ENCODE measurements around the gene OR2G2.

OR2G2 gene, protein sequence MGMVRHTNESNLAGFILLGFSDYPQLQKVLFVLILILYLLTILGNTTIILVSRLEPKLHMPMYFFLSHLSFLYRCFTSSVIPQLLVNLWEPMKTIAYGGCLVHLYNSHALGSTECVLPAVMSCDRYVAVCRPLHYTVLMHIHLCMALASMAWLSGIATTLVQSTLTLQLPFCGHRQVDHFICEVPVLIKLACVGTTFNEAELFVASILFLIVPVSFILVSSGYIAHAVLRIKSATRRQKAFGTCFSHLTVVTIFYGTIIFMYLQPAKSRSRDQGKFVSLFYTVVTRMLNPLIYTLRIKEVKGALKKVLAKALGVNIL
- total RNA-seq, result 0 reads per million in 3 donors

DNA sequence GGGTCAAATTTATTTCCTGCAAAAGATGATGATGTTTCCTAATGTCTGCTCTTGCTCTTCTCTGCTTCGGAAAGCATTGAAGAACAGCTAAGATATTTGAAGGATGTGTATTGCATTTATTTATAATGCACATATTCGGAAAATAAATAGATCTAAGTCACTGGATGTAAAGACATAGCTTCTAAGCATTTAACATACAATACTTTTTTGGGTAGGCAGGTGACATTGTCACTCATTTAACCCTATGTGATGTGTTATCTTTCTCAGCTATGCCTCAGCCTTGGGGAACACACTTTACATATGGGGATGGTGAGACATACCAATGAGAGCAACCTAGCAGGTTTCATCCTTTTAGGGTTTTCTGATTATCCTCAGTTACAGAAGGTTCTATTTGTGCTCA is at the start of gene OR2G2:
TSS of gene OR2G2 (plus strand) at position 301 of the 400 bp plus-strand sequence. CDS start at position 301, 0 bp downstream.
- no peak within 1 kb of the TSS for H3K4me3 ChIP-seq (ENCODE audit: insufficient read depth, low read depth, low read length, poor library complexity, severe bottlenecking)
- no peaks in the 10 kb centered on the region for H3K4me1 ChIP-seq (ENCODE audit: control insufficient read depth, insufficient read depth, low read length, poor library complexity, severe bottlenecking)
- H3K27ac ChIP-seq (ENCODE audit: insufficient read depth, low read length, poor library complexity, severe bottlenecking), result no peak within 1 kb of the TSS
- H3K9me3 ChIP-seq (ENCODE audit: control insufficient read depth, low read length), result no peaks in the 10 kb centered on the region
- no peaks in the 10 kb centered on the region for H3K27me3 ChIP-seq (replicated peaks; ENCODE audit: control insufficient read depth, insufficient read depth, low read length, poor library complexity, severe bottlenecking)
- no peak for DNase-seq
- no peaks in the 10 kb centered on the region for H3K36me3 ChIP-seq (ENCODE audit: control insufficient read depth, insufficient read depth, low read length)

DNA sequence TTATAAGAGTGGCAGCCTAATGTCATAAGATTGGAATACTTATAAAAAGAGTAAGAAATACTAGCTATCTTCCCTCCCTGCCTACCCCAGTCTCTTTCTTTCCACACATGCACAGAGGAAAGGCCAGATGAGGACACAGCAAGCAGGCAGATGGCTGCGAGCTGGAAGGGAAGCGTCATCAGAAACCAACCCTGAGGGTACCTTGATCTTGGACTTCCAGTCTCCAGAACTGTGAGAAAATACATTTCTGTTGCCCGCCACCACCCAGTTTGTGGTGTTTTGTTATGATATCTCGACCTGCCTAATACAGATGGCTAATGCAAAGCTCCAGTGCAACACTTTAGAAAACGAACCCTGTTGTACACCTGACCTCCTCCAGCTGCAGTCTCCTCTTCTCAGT is 49.6 kb upstream of the OR2G2 start:
- Histone ChIP-seq H3K27ac (ENCODE audit: insufficient read depth, low read length, poor library complexity, severe bottlenecking) (no peak overlapping the region), H3K4me1 (ENCODE audit: control insufficient read depth, insufficient read depth, low read length, poor library complexity, severe bottlenecking) (no peaks in the 10 kb centered on the region), H3K4me3 (ENCODE audit: insufficient read depth, low read depth, low read length, poor library complexity, severe bottlenecking) (no peak overlapping the region), H3K36me3 (ENCODE audit: control insufficient read depth, insufficient read depth, low read length) (no peaks in the 10 kb centered on the region), H3K9me3 (ENCODE audit: control insufficient read depth, low read length) (no peaks in the 10 kb centered on the region), H3K27me3 (replicated peaks; ENCODE audit: control insufficient read depth, insufficient read depth, low read length, poor library complexity, severe bottlenecking) (no peaks in the 10 kb centered on the region)
- no peak for DNase-seq

DNA sequence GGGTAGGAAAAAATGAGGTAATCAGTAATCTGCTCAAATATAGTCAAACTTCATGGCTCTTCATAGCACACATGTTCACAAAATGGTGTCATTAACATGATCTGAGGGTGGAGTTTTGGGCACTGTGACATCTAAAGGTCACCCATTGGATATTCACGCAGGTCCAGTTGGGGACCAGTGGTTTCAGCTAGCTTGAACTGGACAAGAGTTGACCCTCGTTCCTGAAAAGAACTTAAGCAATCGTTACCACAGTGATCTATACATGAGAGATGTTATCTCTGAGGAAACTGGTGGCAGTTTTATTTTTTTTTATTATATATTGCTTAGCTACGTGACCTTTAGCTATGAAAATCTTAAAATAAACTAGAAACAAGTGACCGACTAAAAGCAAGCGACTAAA is 48.9 kb upstream of the OR2G2 start:
- no peak overlapping the region for H3K4me3 ChIP-seq (ENCODE audit: insufficient read depth, low read depth, low read length, poor library complexity, severe bottlenecking)
- H3K27ac ChIP-seq (ENCODE audit: insufficient read depth, low read length, poor library complexity, severe bottlenecking), result no peak overlapping the region
- DNase-seq, result no peak

DNA sequence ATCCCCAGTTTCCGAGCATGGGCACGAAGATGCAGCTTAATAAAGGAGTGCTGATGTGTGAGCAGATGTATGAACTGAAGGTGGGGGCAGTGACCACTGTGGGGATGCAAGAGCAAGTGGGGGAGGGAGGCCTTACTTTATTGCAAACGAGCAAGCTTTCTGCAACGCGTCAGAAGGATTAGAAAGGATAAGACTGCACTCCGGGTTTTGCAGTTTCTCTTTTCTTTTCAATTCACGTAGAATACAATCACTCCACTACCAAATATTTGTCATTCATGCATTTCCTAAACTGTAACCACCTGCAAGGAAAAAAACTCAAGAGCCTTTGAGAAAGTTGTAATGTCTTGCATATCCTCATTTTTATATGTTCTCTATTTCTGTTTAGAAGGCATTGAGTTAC is 47.6 kb upstream of the OR2G2 start:
- DNase-seq, result no peak
- Histone ChIP-seq H3K9me3 (ENCODE audit: control insufficient read depth, low read length) (no peaks in the 10 kb centered on the region), H3K36me3 (ENCODE audit: control insufficient read depth, insufficient read depth, low read length) (no peaks in the 10 kb centered on the region), H3K27me3 (replicated peaks; ENCODE audit: control insufficient read depth, insufficient read depth, low read length, poor library complexity, severe bottlenecking) (no peaks in the 10 kb centered on the region), H3K27ac (ENCODE audit: insufficient read depth, low read length, poor library complexity, severe bottlenecking) (no peak overlapping the region), H3K4me3 (ENCODE audit: insufficient read depth, low read depth, low read length, poor library complexity, severe bottlenecking) (no peak overlapping the region), H3K4me1 (ENCODE audit: control insufficient read depth, insufficient read depth, low read length, poor library complexity, severe bottlenecking) (no peaks in the 10 kb centered on the region)

More for the DNA sequence above, 48.9 kb upstream of the OR2G2 start:
- Histone ChIP-seq H3K36me3 (ENCODE audit: control insufficient read depth, insufficient read depth, low read length) (no peaks in the 10 kb centered on the region), H3K9me3 (ENCODE audit: control insufficient read depth, low read length) (no peaks in the 10 kb centered on the region), H3K4me1 (ENCODE audit: control insufficient read depth, insufficient read depth, low read length, poor library complexity, severe bottlenecking) (no peaks in the 10 kb centered on the region), H3K27me3 (replicated peaks; ENCODE audit: control insufficient read depth, insufficient read depth, low read length, poor library complexity, severe bottlenecking) (no peaks in the 10 kb centered on the region)

DNA sequence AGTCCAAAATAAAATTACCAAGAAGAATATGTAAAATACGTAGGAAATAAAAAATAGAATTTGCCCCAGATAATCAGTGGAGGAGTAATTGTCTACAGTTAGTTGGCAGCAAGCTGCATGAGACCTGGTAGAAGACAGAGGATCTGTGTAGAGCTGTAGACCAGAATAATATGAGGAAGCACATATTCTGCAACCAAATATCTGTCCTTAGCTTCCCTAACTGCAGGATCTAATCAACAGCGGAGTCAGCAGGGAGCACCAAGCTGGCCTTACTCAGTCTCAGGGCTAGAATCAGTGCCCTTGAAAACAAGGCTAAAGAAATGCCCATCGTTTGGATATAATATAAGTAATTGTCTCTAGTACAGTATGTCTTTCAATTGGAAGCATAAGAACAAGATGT is 45.3 kb upstream of the OR2G2 start:
- no peak overlapping the region for H3K27ac ChIP-seq (ENCODE audit: insufficient read depth, low read length, poor library complexity, severe bottlenecking)
- no peak for DNase-seq
- H3K27me3 ChIP-seq (replicated peaks; ENCODE audit: control insufficient read depth, insufficient read depth, low read length, poor library complexity, severe bottlenecking), result no peaks in the 10 kb centered on the region
- no peaks in the 10 kb centered on the region for H3K4me1 ChIP-seq (ENCODE audit: control insufficient read depth, insufficient read depth, low read length, poor library complexity, severe bottlenecking)
- H3K36me3 ChIP-seq (ENCODE audit: control insufficient read depth, insufficient read depth, low read length), result no peaks in the 10 kb centered on the region
- H3K9me3 ChIP-seq (ENCODE audit: control insufficient read depth, low read length), result no peaks in the 10 kb centered on the region
- H3K4me3 ChIP-seq (ENCODE audit: insufficient read depth, low read depth, low read length, poor library complexity, severe bottlenecking), result no peak overlapping the region

DNA sequence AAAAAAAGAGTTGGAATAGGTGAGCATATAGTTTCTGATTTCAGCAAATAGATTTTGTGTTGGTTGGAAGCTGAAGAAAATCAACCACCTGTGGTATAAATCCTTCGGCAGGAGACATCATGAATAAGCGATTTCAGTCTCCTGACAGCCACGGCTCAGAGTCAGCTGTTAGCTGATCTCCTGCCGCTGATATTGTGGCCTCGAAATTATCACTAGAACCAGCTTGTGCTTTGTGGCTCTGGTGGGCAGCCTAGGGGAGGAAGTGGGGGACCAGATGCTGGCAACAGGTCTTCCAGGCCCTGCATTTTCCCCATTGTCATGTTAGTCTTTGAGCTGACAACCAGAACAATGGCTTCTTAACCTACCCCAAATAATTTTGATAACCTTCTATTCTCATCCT is 40.1 kb upstream of the OR2G2 start:
- no peaks in the 10 kb centered on the region for H3K27me3 ChIP-seq (replicated peaks; ENCODE audit: control insufficient read depth, insufficient read depth, low read length, poor library complexity, severe bottlenecking)
- H3K4me3 ChIP-seq (ENCODE audit: insufficient read depth, low read depth, low read length, poor library complexity, severe bottlenecking), result no peak overlapping the region
- no peak for DNase-seq
- no peak overlapping the region for H3K27ac ChIP-seq (ENCODE audit: insufficient read depth, low read length, poor library complexity, severe bottlenecking)
- no peaks in the 10 kb centered on the region for H3K9me3 ChIP-seq (ENCODE audit: control insufficient read depth, low read length)
- no peaks in the 10 kb centered on the region for H3K36me3 ChIP-seq (ENCODE audit: control insufficient read depth, insufficient read depth, low read length)
- H3K4me1 ChIP-seq (ENCODE audit: control insufficient read depth, insufficient read depth, low read length, poor library complexity, severe bottlenecking), result no peaks in the 10 kb centered on the region

DNA sequence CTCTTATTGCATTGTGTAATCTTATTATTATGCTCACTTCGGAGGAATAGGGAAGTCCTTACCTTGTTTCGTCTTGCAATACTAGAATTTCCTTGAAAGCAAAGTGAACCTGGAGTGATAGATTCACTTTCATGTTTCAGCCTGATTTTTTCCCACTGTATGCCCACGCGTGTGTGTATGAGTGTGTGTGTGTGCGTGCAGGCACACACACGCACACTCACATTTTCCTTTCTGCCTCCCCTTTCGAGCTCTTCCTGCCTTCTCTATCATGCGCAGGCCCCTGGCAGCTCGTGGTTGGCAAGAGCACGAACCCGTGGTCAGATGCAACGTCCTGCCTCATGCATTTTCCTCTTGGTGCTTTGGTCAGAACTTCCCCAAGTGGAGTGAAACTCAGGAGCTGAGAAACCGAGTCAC is 39.4 kb upstream of the OR2G2 start, which contains the start of gene GCSAML:
TSS of gene GCSAML (plus strand) at position 366 of the 414 bp plus-strand sequence. CDS start 58 bp downstream, outside the sequence.
- DNase-seq, result no peak
- Histone ChIP-seq H3K4me3 (ENCODE audit: insufficient read depth, low read depth, low read length, poor library complexity, severe bottlenecking) (no peak within 1 kb of the TSS), H3K27ac (ENCODE audit: insufficient read depth, low read length, poor library complexity, severe bottlenecking) (no peak within 1 kb of the TSS), H3K9me3 (ENCODE audit: control insufficient read depth, low read length) (no peaks in the 10 kb centered on the region), H3K36me3 (ENCODE audit: control insufficient read depth, insufficient read depth, low read length) (no peaks in the 10 kb centered on the region), H3K4me1 (ENCODE audit: control insufficient read depth, insufficient read depth, low read length, poor library complexity, severe bottlenecking) (no peaks in the 10 kb centered on the region), H3K27me3 (replicated peaks; ENCODE audit: control insufficient read depth, insufficient read depth, low read length, poor library complexity, severe bottlenecking) (no peaks in the 10 kb centered on the region)

DNA sequence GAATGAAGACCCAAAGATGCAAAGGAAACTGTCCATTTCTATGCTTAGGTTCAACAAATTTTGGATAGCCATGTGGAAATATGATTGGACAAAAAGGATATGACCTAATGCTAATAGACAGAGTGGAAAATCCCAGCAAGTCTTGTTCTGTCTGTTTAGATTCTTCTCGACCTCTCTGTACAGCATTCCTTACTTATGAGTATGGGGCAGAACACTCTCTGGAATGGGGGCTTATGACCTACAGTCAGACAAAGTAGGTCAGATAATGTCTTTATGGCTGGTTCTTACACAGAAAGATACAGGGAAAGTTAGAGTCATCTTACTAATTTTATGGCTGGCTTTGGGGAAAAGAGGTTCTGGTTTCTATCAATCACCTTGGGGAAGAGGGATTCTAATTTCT is 36.4 kb upstream of the OR2G2 start:
- Histone ChIP-seq H3K36me3 (ENCODE audit: control insufficient read depth, insufficient read depth, low read length) (no peaks in the 10 kb centered on the region), H3K9me3 (ENCODE audit: control insufficient read depth, low read length) (no peaks in the 10 kb centered on the region), H3K4me1 (ENCODE audit: control insufficient read depth, insufficient read depth, low read length, poor library complexity, severe bottlenecking) (no peaks in the 10 kb centered on the region), H3K4me3 (ENCODE audit: insufficient read depth, low read depth, low read length, poor library complexity, severe bottlenecking) (no peak overlapping the region), H3K27me3 (replicated peaks; ENCODE audit: control insufficient read depth, insufficient read depth, low read length, poor library complexity, severe bottlenecking) (no peaks in the 10 kb centered on the region), H3K27ac (ENCODE audit: insufficient read depth, low read length, poor library complexity, severe bottlenecking) (no peak overlapping the region)
- no peak for DNase-seq

DNA sequence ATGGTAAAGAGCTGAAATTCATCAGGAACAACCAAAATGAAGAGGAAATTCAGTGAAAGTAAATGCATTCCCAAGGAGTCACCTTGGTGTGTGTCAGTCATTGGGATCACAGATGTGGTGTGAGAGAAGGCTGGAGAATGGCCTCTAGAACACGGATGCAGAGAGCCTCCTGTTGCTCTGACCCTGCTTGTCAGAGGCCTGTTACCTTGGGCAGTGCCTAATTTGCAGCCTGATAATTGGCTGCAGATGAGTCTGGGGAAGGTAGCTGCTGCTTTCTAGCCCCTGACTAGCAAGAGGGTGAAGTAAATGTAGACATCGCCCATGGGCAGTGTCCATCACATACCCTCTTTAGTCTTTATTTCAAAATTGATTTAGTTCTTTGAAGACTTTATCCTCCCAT is 35.9 kb upstream of the OR2G2 start:
- Histone ChIP-seq H3K4me1 (ENCODE audit: control insufficient read depth, insufficient read depth, low read length, poor library complexity, severe bottlenecking) (no peaks in the 10 kb centered on the region), H3K9me3 (ENCODE audit: control insufficient read depth, low read length) (no peaks in the 10 kb centered on the region), H3K27ac (ENCODE audit: insufficient read depth, low read length, poor library complexity, severe bottlenecking) (no peak overlapping the region), H3K36me3 (ENCODE audit: control insufficient read depth, insufficient read depth, low read length) (no peaks in the 10 kb centered on the region), H3K4me3 (ENCODE audit: insufficient read depth, low read depth, low read length, poor library complexity, severe bottlenecking) (no peak overlapping the region), H3K27me3 (replicated peaks; ENCODE audit: control insufficient read depth, insufficient read depth, low read length, poor library complexity, severe bottlenecking) (no peaks in the 10 kb centered on the region)
- DNase-seq, result no peak

DNA sequence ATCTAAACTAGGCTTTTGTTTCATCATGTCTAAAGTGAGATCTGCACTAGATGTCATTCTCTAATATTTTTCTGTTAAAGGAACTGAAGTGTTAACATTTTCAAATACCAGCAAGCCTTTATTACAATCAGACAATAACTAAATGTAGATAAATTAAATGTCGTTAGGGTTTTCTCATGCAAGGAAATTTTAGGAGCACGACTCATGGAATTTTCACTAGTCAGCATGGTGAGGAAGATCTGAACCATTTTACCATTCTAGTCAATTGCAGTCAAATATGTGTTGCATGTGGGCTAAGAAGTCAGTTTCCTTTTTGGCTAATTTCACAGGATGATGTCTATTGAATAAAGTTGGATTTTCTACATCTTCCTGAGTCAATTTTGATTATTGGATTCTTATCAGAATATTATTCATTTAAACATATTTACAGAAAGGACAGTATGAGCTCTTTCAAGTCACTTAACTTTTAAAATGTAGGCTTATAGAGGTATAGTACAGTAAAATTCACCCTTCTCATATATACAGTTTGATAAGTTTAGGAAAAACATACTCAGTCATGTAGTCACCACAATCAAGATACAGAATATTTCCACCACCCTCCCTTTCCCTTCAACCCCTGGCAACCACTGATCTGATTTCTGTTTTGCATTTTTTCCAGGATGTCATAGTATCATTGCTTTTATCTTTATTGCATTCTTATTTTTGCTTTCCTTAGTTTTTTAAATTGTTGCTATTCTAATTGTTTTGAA is 30.1 kb upstream of the OR2G2 start:
- DNase-seq, result no peak
- Histone ChIP-seq H3K4me1 (ENCODE audit: control insufficient read depth, insufficient read depth, low read length, poor library complexity, severe bottlenecking) (no peaks in the 10 kb centered on the region), H3K27me3 (replicated peaks; ENCODE audit: control insufficient read depth, insufficient read depth, low read length, poor library complexity, severe bottlenecking) (no peaks in the 10 kb centered on the region), H3K9me3 (ENCODE audit: control insufficient read depth, low read length) (no peaks in the 10 kb centered on the region), H3K27ac (ENCODE audit: insufficient read depth, low read length, poor library complexity, severe bottlenecking) (no peak overlapping the region), H3K36me3 (ENCODE audit: control insufficient read depth, insufficient read depth, low read length) (no peaks in the 10 kb centered on the region), H3K4me3 (ENCODE audit: insufficient read depth, low read depth, low read length, poor library complexity, severe bottlenecking) (no peak overlapping the region)
